ENCODE measurements around the gene KRT79.

GRCh38 chr12:52772772-52773171 lies 61.3 kb downstream of the KRT79 start:
- TF ChIP-seq CTCF (conservative IDR thresholded peaks at IDR 0.05 in 1 of 2, IDR thresholded peaks at IDR 0.05 in 1 of 2; ENCODE audit: extremely low read depth in 1 of 2, insufficient read depth in 1 of 2, low read depth in 1 of 2, low read length in 2 of 2), result no peak
- TF ChIP-seq EZH2 (IDR thresholded peaks at IDR 0.05; ENCODE audit: borderline replicate concordance, low read length), result no peak

Measured in mammary epithelial cell (primary cell).